Astrocyte of the hippocampus (primary cell): ENCODE results near the gene KDM3A.

Experiments
- DNase-seq: peaks from one replicate; pipeline ENCODE4 v3.0.0; 2011; ENCODE audit warnings: low read depth, low spot score

Gene KDM3A, protein sequence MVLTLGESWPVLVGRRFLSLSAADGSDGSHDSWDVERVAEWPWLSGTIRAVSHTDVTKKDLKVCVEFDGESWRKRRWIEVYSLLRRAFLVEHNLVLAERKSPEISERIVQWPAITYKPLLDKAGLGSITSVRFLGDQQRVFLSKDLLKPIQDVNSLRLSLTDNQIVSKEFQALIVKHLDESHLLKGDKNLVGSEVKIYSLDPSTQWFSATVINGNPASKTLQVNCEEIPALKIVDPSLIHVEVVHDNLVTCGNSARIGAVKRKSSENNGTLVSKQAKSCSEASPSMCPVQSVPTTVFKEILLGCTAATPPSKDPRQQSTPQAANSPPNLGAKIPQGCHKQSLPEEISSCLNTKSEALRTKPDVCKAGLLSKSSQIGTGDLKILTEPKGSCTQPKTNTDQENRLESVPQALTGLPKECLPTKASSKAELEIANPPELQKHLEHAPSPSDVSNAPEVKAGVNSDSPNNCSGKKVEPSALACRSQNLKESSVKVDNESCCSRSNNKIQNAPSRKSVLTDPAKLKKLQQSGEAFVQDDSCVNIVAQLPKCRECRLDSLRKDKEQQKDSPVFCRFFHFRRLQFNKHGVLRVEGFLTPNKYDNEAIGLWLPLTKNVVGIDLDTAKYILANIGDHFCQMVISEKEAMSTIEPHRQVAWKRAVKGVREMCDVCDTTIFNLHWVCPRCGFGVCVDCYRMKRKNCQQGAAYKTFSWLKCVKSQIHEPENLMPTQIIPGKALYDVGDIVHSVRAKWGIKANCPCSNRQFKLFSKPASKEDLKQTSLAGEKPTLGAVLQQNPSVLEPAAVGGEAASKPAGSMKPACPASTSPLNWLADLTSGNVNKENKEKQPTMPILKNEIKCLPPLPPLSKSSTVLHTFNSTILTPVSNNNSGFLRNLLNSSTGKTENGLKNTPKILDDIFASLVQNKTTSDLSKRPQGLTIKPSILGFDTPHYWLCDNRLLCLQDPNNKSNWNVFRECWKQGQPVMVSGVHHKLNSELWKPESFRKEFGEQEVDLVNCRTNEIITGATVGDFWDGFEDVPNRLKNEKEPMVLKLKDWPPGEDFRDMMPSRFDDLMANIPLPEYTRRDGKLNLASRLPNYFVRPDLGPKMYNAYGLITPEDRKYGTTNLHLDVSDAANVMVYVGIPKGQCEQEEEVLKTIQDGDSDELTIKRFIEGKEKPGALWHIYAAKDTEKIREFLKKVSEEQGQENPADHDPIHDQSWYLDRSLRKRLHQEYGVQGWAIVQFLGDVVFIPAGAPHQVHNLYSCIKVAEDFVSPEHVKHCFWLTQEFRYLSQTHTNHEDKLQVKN (N-terminal part only)

GRCh38 chr2:86440631-86441391, at the start of gene KDM3A:
TSS of gene KDM3A (plus strand) at chr2:86441371. CDS start at chr2:86442048, 677 bp downstream.
- peak; percentile 100 for DNase-seq

DNA sequence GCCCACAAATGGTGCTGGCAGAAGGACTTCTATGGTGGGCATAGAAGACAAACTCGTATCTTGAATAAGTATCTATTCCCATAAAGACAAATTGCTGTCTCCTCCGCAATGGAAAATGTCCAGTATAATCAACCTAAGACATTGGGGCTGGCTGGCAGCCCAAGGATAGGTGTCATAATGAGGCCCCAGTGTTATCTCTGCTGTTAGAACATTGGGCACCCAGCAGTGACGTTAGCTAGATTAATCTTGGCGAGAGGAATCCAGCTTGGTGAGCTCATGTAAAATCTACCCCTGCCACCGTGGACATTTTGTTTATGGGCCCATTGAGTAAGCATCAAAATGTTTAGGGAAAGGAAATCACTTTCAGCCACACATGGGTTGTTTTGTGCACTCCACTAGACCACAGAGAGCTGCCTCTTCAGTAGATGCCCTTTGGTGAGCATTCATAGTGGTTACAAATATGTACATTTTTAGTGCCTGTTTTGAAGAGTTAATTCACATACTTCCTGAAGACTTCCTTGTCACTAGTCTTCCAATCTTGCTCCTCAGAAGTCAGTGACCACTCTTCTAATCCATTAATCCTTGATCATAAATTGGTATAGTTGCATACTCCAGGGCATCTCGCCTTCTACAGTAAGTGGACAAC, 48.2 kb upstream of the KDM3A start:
- DNase-seq = no peak

- peak; percentile 75 for DNase-seq
Observed at GRCh38 chr2:86393521-86394491, 47.4 kb upstream of the KDM3A start.

- peak; percentile 66 for DNase-seq
Observed at GRCh38 chr2:86396291-86396785, 44.8 kb upstream of the KDM3A start.

GRCh38 chr2:86397986-86398385, 43.2 kb upstream of the KDM3A start:
- peak; percentile 10 for DNase-seq

DNA sequence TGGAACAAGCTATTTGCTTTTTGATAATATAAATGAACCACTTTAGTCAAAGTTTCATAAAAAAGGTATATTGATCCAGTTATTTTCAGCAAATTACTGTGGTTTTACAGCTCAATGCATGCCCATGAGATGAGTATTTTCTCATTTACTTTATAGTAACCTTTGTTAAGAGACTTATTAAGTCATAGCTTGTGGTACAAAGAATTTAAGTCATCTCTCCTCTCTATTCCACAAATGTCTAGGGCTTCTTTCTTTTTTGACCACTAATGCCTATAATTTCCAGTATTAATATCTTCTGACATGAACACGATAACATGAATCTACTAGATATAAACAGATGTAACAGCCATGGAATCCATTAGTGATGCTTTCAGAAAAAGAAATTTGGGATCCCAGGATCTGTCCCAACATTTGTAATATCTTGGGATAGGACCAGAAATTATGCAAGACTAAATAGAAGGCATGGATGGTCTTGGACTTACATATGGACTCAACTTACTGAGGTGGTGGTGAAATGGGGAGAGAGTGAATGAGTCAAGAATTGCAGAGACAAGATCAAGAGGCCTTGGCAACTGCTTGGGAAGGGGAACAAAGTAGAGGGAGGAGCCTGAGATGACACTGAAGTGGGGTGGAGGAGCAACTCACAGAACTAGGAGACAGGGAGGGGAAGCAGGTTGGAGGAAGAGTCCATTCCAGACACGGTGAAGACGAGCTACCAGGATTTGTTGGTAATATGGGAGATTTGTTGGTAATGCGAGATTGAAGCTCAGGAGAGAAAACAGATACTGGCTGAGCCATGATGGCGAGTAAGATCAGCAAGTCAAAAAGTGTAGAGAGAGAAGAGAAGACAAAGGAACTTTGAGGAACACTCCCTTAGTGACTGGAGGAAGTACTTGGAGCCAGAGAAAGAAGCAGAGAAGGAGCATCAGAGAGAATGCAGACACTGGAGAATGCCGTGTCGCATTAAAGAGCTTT, 42.4 kb upstream of the KDM3A start:
- peak; percentile 21 for DNase-seq

- peak; percentile 49 for DNase-seq
Observed at GRCh38 chr2:86400321-86400720, 40.9 kb upstream of the KDM3A start.

DNA sequence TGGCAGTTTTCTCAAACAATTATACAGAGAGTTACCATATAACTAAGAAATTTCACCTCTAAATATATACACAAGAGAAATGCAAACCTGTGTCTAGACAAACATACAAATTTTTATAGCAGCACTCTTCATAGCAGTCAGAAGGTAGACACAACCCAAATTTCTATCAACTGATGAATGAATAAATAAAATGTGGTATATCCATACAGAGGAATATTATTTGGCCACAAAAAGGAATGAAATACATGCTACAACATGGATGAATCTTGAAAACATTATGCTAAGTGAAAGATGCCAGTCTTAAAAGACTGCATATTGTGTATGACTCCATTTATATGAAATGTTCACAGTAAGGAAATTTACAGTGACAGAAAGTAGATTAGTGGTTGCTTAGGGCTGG, 30.6 kb upstream of the KDM3A start:
- DNase-seq = no peak

DNA sequence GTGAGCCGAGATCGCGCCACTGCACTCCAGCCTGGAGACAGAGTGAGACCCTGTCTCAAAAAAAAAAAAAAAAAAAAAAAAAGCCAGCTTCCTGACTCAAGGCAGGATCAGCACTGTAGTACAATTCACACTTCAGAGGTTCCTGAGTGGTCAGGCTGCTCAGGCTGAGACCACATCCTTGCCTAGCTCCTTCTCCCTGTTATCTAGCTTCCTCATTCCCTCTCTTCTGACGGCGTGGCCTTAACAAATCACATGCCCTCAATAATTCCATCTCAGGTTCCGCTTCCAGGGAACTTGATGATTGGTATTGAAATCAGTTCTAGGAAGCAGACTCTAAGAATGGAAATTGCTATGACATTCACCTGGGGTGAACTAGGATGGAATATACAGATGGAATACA, 29.8 kb upstream of the KDM3A start:
- no peak for DNase-seq

GRCh38 chr2:86412007-86412406, 29.2 kb upstream of the KDM3A start:
- DNase-seq = no peak

DNA sequence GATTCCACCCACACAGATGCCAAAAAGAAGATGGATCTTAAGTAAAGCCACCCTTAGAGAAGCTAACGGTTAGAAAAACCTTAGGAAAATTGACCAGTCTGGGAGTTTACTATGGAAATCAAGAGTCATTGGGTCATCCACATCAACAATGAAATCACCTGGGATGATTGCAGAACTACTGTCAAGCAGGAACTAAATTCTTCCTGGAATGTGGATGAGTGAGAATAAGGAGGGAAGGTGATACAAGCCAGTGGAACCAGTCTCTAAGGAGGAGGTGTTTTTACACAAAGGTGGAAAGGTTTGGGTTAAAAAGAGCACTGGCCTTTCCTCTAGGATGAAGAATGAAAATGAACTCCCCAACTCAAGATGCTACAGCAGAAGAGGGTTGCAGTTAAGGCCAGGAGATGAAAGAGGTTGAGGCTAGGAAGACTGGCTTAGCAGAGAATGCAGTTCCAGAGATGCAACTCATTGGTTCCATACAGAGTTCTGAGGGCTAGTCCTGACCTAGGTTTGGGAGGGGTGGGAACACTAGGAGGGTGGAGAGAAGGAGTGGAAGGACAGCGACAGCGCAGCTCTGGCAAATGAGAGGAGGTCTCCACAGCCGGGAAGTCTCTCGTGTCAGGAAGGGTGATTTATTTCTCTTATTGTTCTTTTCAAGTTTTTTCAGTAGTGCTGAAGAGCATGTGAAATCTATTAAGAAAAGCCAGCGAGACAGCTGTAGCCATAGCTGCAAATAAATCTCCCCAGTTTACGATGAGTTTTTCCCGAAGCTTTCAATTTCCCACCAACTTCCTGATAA, 27.7 kb upstream of the KDM3A start:
- DNase-seq = no peak

GRCh38 chr2:86414996-86415395, 26.2 kb upstream of the KDM3A start:
- DNase-seq = no peak

DNA sequence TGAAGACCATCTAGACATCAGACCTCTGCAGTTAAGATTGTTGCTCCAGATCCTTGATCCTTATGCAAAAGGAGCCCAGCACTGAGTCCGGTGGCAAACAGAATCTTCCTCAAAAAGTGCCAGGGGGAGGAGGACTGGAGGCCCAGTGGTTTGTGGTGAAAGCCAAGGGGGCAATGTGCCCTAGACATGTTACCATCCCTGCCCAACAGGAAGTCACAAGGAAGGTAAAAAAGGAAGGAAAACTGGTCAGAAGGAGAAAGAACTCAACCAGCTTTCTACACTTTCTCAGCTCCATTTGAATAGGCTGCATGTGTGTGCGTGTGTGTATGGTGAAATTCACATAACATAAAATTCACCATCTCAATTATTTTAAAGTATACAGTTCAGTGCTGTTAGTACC, 25.0 kb upstream of the KDM3A start:
- no peak for DNase-seq

- peak; percentile 63 for DNase-seq
Observed at GRCh38 chr2:86417961-86418360, 23.2 kb upstream of the KDM3A start.

- DNase-seq = no peak
Observed at GRCh38 chr2:86420913-86421312, 20.3 kb upstream of the KDM3A start.

- DNase-seq = no peak
Observed at GRCh38 chr2:86426271-86426670, 14.9 kb upstream of the KDM3A start.

DNA sequence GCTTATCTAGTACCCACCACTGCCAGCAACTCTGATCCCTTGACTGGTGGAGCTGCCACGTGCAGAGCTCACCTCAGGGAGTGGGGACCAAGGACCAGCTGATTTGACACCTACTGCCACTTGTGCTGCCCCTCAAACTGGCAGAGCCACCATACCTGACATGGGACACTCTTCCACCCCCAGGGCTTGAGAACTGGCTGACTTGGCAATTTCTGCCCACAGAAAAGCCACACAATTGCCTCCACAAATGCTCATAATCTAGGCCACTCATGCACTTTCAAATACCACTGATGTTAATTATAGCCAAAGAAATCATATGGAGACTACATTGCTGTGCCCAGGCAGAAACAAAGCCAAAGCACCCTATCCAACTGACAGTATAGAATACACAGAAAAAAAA, 11.8 kb upstream of the KDM3A start:
- DNase-seq = no peak
